ENCODE data around the gene PPIL6. TPM values are rescaled to one million over a fixed set of nuclear protein-coding genes. Genes with fewer than 3 reads are reported as not detected.

The PPIL6 gene
- total RNA-seq, 1 experiment from 2014 or later, result 0.05 TPM

DNA sequence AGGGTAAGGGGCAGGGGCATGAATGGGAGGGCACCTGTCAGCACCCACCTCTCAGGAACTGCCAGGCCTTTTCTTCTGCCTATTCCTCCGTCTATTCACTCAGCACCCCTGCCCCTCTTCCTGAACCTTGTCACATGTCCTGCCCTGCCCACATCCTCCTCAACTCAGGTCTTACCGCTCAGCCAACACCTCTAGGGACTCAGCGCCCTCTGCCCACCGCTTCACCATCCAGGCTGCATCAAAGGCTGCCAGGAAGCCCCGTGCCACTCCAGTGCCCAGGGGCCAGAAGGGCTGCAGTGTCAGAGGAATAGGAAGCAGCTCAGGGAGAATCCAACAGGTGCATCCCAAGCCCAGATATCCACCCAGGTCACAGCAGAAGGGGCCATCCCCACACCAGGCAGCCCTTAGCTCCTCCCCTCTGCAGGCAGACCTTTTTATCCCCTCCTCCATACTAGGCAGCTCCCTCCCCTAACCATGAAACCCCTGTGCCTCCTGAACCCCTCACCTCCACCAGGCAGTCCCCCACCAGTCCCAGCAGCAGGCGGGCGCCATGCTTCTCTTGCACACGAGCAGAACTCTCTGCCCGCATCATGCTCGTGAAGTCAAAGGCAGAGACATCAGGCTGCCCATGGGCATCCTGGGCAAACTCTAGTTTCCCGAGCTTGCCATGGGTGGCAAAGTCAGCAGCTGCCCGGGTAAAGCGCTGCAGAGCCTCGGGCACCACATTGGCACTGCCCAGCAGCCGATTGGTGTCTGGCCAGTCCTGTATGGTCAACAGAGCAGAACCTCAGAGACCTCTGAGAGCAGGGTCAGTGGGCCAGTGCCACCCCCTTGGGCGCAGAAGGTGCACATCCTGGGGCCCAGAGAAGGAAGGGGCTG lies 9.6 kb upstream of the PPIL6 start:
- no peak for DNase-seq (ENCODE audit: low read depth)

DNA sequence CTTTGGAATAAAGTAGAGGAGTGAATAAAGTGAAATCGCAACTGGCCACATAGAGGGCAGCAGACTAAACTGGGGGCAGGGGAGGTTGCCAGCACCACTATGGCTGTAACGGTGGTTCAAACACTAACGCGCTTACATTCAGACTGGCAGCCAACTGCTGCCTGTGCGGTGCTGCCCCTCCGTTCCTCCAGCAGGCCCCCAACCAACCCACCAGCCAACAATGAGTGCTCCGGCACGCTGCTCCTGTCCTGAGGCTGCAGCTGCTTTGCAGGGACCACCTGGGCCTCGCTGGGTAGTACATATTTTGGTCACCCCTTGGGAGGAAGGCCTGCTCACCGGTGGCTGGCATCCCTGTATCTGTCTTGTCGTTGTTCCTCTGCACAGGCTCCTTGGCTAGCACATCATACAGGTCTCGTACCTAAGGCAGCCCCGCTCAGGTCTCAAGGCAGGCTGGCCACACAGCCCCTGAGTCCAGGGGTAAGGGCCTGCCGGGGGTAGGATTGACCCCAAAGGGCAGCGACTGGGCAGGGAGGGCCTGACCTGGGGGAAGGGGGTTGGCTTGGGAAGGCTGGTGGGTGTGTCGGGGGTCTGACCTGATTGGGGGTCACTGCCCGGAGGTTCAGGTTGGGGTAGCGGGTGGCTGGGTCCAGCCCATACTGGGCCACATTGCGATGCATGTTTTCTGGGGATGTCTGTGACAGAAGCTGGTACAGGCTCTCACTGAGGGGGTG lies 8.8 kb upstream of the PPIL6 start:
- DNase-seq (ENCODE audit: low read depth), result no peak

DNA sequence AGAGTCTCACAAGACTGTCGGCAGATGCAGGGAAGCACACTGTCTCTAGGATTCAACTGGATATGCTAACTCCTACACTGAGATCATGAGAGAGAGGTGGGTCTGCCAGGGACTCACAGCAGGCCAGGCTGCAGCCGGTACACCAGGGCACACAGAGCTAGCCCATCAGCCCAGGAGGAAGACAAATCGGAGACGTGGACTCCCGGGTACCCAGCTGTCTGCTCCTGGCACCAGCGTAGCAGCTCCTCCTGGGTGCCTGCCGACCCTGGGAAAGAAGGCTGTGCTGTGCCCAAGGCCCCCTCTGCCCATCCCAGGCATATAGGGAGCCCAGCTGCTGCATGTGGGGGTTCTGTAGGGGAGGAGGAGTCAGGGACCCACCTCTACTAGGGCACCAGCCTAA lies 8.2 kb upstream of the PPIL6 start:
- DNase-seq (ENCODE audit: low read depth), result no peak

DNA sequence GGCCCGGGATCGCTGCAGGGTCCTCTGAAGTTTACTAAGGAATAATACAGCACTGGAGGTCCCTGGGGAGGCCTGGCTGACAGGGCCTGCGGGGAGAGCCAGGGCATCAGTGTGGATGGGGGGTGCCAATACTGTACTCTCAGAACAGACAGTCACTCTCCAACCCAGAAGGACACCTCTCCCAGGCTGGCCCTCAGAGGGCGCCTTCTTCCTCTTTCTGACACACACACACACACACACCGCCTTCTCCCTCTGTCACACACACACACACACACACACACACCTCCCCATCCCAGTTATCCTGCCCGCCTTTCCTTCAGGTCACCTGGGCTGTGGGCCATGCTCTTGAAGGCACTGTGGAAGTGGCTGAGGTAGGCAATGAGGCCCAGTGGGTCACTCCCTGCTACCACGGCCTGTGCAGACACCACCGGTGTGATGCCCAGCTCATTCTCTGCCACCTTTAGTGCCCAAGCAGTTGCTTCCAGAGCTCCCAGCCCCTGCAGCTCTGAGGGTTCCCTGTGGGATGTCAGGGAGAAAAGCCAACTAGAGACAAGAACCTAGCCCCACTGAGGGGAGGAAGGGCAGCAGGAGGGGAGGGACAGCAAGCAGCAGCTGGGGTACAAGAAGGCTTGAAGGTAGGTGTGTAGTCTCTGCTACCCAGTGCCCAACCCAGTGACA lies 7.6 kb upstream of the PPIL6 start:
- DNase-seq (ENCODE audit: low read depth), result peak; percentile 28

- no peak for DNase-seq (ENCODE audit: low read depth)
These were observed 6.7 kb upstream of the PPIL6 start for GRCh38 chr6:109447087-109447486.

DNA sequence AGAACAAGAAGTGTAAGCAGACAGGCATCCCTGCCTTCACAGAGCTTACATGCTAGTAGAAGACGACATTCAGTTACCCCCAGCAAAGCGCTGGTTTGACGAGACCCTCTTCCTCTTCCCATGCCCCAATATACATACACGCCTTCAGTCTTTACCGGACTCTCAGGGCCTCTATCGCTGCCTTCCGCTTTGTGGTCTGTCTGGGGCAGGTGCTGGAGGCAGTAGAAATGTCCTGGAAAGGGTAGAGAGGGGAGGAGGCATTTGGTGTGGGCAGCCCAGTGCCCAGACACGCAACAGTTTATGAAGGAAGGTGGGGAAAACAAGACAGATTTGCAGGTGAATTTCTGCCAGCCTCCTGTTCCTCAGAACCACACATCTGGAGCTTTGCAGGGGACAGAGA lies 6.1 kb upstream of the PPIL6 start:
- DNase-seq (ENCODE audit: low read depth), result no peak

DNA sequence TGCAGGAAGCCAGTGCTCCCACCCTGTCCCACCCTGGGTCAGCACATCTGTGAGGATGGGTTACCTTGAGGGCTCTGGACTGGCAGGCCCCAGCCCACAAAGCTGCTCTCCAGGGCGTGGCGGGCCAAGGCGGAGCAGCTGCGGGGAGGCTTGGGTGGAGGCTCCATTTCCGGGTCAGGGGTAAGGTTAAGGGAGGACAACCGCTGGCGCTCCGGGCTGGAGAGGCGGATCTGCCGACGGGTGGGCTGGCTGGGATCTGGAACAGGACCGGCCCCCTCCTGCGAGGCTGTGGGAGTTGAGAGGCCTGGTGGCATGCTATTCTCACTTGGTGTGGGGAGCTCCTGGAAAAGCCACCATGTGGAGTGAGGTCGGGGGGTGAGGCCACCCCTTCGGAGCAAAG lies 5.6 kb upstream of the PPIL6 start:
- no peak for DNase-seq (ENCODE audit: low read depth)

DNA sequence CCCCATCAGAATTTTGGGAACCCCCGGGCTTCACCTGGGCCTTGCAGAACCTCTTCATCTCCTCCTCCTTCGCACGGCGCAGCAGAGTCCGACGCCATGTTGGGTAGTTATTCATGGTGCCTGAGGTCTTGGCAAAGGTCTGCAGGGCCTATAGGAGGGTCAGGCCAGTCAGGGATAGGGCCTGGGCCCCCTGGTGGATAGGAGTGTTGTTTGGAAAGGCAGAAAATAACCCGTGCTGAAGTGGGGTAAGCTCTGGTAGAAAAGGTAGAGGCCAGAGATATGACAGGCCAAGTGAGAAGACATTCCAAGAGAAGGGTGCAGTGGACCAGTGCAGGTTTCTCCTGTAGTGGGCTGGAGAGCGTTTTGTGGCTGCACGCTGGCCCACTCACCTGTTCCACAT lies 5.0 kb upstream of the PPIL6 start:
- DNase-seq (ENCODE audit: low read depth), result no peak

GRCh38 chr6:109443425-109443950 lies 3.1 kb upstream of the PPIL6 start:
- DNase-seq (ENCODE audit: low read depth), result no peak

DNA sequence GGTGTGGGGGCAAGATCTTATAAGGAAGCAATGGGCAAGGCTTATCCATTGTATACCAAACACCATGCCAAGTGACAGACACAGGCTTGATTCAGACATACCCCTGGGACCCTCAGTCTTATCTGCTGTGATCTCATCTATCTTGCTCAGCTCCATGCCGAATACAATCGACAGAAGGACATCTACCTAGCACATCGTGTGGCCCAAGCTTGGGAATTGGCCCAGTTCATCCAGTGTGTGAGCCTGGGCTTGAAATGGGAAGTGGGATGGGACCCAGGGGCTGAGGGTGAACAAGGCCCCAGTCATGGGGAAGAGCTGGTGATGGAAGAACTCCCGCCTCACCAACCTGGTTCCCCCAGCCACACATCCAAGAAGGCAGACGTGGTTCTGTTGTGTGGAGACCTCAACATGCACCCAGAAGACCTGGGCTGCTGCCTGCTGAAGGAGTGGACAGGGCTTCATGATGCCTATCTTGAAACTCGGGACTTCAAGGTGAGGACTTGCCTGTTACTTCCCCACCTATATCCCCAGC lies 2.0 kb upstream of the PPIL6 start:
- DNase-seq (ENCODE audit: low read depth), result no peak

DNA sequence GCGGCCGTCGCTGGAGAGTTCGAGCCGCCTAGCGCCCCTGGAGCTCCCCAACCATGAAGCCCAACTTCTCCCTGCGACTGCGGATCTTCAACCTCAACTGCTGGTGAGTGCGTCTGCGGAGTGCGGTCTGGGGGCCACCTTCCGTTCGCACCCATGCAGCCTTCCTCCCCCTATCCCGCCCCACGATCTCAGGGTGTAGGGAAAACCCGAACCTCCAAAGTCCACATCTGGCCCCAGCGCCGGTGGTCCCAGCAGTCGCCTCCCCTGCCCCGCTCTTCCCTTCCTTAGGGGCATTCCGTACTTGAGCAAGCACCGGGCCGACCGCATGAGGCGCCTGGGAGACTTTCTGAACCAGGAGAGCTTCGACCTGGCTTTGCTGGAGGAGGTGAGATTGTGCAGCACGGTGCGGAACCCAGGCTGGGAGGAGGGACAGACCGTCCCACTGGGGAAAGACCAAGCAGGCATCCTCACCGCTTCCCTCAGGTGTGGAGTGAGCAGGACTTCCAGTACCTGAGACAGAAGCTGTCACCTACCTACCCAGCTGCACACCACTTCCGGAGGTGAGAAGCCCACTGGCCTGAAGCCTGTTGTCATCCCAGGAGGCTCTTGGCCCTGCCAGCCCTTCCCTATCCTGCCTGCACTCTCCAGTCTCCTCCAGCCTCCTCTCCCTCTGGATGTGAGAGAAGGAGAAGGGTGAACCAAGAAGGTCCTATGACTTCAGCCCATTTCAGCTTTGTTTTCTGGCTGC lies 815 bp upstream of the PPIL6 start:
- DNase-seq (ENCODE audit: low read depth), result peak; percentile 27

DNA sequence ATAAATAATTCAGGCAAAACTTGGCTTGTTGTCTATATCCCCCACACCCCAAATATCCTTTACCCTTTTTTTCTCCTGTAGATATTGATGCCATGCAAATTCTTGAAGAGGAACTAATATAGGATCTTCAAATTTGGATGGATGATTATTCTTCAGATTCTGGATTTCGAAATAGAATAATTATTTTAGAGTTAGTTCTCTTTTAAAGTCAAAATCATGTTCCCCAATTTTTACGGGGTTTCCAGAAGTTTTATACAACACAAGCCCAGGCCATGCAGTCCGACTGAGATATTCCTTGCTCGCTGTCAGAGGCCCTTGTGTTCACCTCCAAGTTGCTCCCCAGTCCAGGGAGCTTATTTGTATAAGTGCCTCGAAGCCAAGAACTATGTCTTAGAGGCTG lies 4.4 kb downstream of the PPIL6 start:
- DNase-seq (ENCODE audit: low read depth), result no peak

DNA sequence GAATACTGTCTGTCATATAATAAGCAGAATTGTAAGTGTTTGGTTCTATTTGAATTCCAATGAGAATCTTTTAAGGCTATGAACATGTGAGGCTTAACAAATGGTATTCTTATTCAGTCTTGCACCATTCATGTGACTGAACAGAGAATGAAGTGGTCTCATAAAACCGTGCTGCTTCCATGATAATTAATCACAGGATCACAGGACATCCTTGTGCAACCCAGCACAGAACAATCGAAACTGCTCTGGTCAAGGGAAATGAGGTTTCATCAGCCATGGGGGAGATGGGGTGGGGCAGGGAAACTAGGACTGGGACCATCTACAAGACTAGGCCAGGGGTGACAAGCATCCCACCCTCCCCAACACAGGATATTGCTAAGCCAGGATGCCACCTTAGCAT lies 6.0 kb downstream of the PPIL6 start:
- DNase-seq (ENCODE audit: low read depth), result no peak

GRCh38 chr6:109429496-109429895 lies 10.9 kb downstream of the PPIL6 start:
- no peak for DNase-seq (ENCODE audit: low read depth)

DNA sequence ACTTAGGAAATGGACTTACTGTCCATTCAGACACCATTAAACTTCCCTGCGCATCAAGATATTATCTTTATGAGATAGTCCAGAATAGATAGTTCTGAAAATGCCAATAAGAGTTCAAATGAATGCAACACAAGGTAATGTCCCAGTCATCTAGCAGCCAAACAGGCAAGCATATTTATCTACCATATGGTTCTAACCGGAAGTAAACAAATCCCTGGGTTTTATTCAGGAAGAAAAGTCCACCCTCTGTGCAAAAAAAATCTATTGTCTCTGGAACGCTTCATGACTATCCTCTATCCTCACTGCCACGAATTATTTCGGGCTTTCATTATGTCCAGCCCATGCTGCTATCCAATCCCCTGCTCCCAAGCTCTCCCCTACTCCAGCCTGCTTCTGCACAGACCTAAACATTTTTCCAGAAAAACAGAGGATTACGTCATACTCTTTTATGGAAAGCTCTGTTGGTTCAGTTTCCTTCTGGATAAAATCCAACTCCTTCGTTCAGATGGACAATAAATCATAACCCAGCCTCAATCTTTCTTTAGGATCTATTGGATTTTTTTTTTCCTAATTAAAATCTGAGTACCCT lies 11.4 kb downstream of the PPIL6 start:
- no peak for DNase-seq (ENCODE audit: low read depth)

- DNase-seq (ENCODE audit: low read depth), result peak; percentile 17
These were observed 15.5 kb downstream of the PPIL6 start for GRCh38 chr6:109424946-109425345.

- DNase-seq (ENCODE audit: low read depth), result no peak
These were observed 19.2 kb downstream of the PPIL6 start for GRCh38 chr6:109421184-109421583.

DNA sequence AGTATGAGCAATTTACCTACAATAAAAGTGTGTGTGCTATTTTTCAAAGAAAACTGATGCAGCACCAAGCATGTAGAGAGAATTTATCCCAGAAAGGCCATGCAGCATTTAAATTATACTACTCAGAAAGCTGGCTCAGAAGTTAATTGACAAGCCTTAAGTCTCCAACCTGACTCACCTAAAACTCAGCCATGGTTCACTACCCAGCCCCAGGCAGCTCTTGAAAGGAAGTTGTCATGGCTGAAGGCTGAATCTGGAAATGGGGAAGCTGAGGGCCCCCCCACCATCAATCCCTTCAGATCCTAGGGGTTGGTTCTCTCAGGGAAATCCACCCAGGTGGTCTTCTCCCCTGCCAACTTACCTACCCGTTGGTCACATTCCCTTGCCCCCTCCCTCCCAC lies 19.7 kb downstream of the PPIL6 start:
- DNase-seq (ENCODE audit: low read depth), result no peak

DNA sequence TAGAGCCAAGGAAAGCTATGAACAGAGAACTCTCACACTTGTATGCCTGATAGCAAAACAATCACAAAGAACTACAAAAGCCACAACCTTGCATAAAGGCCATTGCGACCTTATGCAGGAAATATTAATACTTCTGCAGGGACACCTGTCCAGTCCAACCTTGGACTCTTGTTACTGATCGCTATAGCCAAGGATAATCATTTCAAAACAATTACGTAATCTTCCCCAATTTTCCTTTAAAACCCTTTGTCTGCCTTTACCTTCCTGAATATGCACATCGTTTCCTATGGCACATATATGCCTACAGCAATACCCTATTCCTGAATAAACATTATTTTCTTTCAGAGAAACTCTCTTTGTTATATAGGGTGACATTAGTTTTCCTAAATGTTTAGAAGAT lies 22.8 kb downstream of the PPIL6 start:
- DNase-seq (ENCODE audit: low read depth), result no peak

GRCh38 chr6:109411034-109411433 lies 29.4 kb downstream of the PPIL6 start:
- DNase-seq (ENCODE audit: low read depth), result no peak

GRCh38 chr6:109406196-109406595 lies 34.2 kb downstream of the PPIL6 start:
- peak; percentile 27 for DNase-seq (ENCODE audit: low read depth)

All from HT1080 (cell line).